ENCODE results near the gene TNNT2.

TNNT2 gene

GRCh38 chr1:201310251-201310985 is 67.1 kb downstream of the TNNT2 start:
- DNase-seq = no peak

GRCh38 chr1:201309416-201309815 is 68.1 kb downstream of the TNNT2 start:
- no peak for DNase-seq

Data from activated gamma-delta T cell treated with Interleukin-2 at 50 U/mL for 16 hours (primary cell).